T-cell (primary cell): ENCODE data around the gene VPS16. TPM values are rescaled to one million over a fixed set of nuclear protein-coding genes. Genes with fewer than 3 reads are reported as not detected.
"Not testable (repeated sequence)": the region's sequence is repeated elsewhere in the genome, so short reads cannot be mapped to it uniquely, and the experiment has no call there.

ENCODE experiments used
- ATAC-seq, 4 experiments: fragments of 200-7000 bp in 3 of 4; fragments of 150-1000 bp in 1 of 4; cut with Tn5 transposase; replicated peaks in 1 of 4; 1 replicate in 3 of 4; 2 replicates in 1 of 4; pipeline ENCODE4 v1.10.0; 2021; ENCODE audit warnings: moderate library complexity in 3 of 4, mild to moderate bottlenecking in 2 of 4, moderate number of reproducible peaks in 1 of 4
- CTCF ChIA-PET, 2 donors: fragments of 300-600 bp; sonication (Branson Sonifier 250); formaldehyde crosslinking; loops; one replicate each; lab custom pipeline; 2022; ENCODE audit warnings: antibody characterized with exemption in 2 of 2; lab: Charles Lee
- POLR2A ChIA-PET, 2 donors: fragments of 300-600 bp; sonication (Branson Sonifier 250); formaldehyde crosslinking; loops; one replicate each; lab custom pipeline; 2022; ENCODE audit warnings: antibody characterized with exemption in 2 of 2; lab: Charles Lee
- DNase-seq, 35 experiments: peaks; one replicate each; pipeline versions ENCODE4 v3.0.0 to v3.0.0-alpha.2; 2013 to 2023
- H3K27ac ChIP-seq: one replicate; pipeline ENCODE4 v1.5.1; 2013; ENCODE audit warnings: low read length
- H3K27me3 ChIP-seq, 2 experiments: replicated peaks in 1 of 2; 1 replicate in 1 of 2; 2 replicates in 1 of 2; pipeline versions ENCODE4 v1.6.1 to v1.7.0; 2013; ENCODE audit warnings: low read length in 1 of 2, mixed read lengths in 1 of 2; ENCODE audit not compliant: control insufficient read depth in 2 of 2, insufficient read depth in 2 of 2; ENCODE audit errors: extremely low read depth in 1 of 2
- H3K36me3 ChIP-seq, 2 donors: 1 replicate in 1 of 2; 2 replicates in 1 of 2; pipeline versions ENCODE4 v1.6.1 to v1.7.0; 2013; ENCODE audit warnings: low read length in 1 of 2; ENCODE audit not compliant: control insufficient read depth in 2 of 2, insufficient read depth in 1 of 2; ENCODE audit errors: extremely low read depth in 1 of 2
- H3K4me1 ChIP-seq, 2 experiments: 1 replicate in 1 of 2; 2 replicates in 1 of 2; pipeline versions ENCODE4 v1.6.1 to v1.7.0; 2013; ENCODE audit warnings: low read length in 2 of 2, mixed read lengths in 1 of 2; ENCODE audit not compliant: insufficient read depth in 2 of 2, control insufficient read depth in 1 of 2; ENCODE audit errors: extremely low read depth in 1 of 2
- H3K4me3 ChIP-seq, 2 donors: 1 replicate in 1 of 2; 2 replicates in 1 of 2; pipeline versions ENCODE4 v1.5.1 to v1.7.0; 2013; ENCODE audit warnings: mild to moderate bottlenecking in 2 of 2, low read length in 1 of 2, moderate library complexity in 1 of 2; ENCODE audit not compliant: control insufficient read depth in 1 of 2; ENCODE audit errors: extremely low read depth in 1 of 2
- H3K9me3 ChIP-seq: 2 replicates; pipeline ENCODE4 v1.7.0; 2013
- H3K27ac Mint-ChIP-seq, 2 donors: one replicate each; pipeline ENCODE4 v1.8.0; 2020 to 2021; ENCODE audit warnings: mild to moderate bottlenecking in 2 of 2, mixed read lengths in 2 of 2
- H3K27me3 Mint-ChIP-seq, 2 donors: one replicate each; pipeline ENCODE4 v1.8.0; 2021 to 2022; ENCODE audit warnings: mixed read lengths in 2 of 2
- H3K36me3 Mint-ChIP-seq: one replicate; pipeline ENCODE4 v1.8.0; 2021; ENCODE audit warnings: mixed read lengths
- H3K4me1 Mint-ChIP-seq, 3 donors: one replicate each; pipeline ENCODE4 v1.8.0; 2020 to 2022; ENCODE audit warnings: mixed read lengths in 3 of 3, mild to moderate bottlenecking in 1 of 3
- H3K4me3 Mint-ChIP-seq, 3 donors: one replicate each; pipeline ENCODE4 v1.8.0; 2020 to 2022; ENCODE audit warnings: mild to moderate bottlenecking in 3 of 3, mixed read lengths in 3 of 3, moderate library complexity in 3 of 3
- H3K9me3 Mint-ChIP-seq, 3 donors: one replicate each; pipeline ENCODE4 v1.8.0; 2020 to 2022; ENCODE audit warnings: mixed read lengths in 3 of 3
- WGBS: methylation state at CpG from one replicate; pipeline ENCODE4 v1.1.5; 2013; ENCODE audit warnings: missing lambda C conversion rate; ENCODE audit not compliant: insufficient coverage; 5-methylcytosine and 5-hydroxymethylcytosine counted together
- total RNA-seq, 35 experiments: library from RNA in 6 of 35; stranded (reverse) in 6 of 35; fragments of 120-200 nt in 1 of 35; gene quantifications; one replicate each; pipeline versions ENCODE4 v1.2.1 to v1.2.4 and lab custom pipeline; 2013 to 2026

VPS16 gene
- total RNA-seq, 5 donors from 2014 or later (not counting 1 experiment from before 2014, with no cell fraction given) = 44.5 to 72.2 (median 68.2) TPM

DNA sequence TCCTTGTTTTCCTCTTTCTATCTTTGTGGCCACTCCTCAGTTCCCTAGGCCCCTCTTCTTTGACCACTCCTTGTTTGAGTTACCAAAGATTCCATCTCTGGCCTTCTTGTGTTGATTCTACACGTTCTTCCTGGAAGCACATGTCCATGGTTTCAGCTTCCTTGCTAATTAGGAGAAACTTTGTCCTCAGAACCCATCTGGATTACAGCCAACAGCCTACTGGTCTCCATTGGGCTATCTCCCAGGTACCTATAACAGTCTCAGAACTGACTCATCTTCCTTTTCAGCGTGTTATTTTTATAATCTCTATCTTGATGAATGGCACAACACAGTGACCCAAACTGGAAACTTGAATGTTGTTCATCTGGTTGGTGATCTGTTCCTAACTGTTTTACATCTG is 50.2 kb downstream of the VPS16 start:
- Histone ChIP-seq H3K9me3 (no peaks in the 10 kb centered on the region), H3K27me3 (no peaks in the 10 kb centered on the region), H3K27ac (no peak overlapping the region), H3K4me1 (peaks cover 4 to 6% of the 10 kb centered on the region in 2 experiments), H3K36me3 (no peaks in the 10 kb centered on the region), H3K4me3 (no peak overlapping the region)
- POLR2A ChIA-PET = no interaction called here
- H3K4me3 Mint-ChIP-seq = no peak overlapping the region
- CTCF ChIA-PET = no interaction called here
- ATAC-seq = no peak
- H3K9me3 Mint-ChIP-seq = peaks cover 0 to 3% (median 0%) of the 10 kb centered on the region in 3 donors
- H3K27me3 Mint-ChIP-seq = no peaks in the 10 kb centered on the region
- DNase-seq = no peak
- no peak overlapping the region for H3K27ac Mint-ChIP-seq
- 83% methylated on average over 1 of the region's 2 CpGs for WGBS
- peaks cover 19% of the 10 kb centered on the region for H3K36me3 Mint-ChIP-seq
- peaks cover 60 to 68% (median 63%) of the 10 kb centered on the region in 3 donors for H3K4me1 Mint-ChIP-seq

DNA sequence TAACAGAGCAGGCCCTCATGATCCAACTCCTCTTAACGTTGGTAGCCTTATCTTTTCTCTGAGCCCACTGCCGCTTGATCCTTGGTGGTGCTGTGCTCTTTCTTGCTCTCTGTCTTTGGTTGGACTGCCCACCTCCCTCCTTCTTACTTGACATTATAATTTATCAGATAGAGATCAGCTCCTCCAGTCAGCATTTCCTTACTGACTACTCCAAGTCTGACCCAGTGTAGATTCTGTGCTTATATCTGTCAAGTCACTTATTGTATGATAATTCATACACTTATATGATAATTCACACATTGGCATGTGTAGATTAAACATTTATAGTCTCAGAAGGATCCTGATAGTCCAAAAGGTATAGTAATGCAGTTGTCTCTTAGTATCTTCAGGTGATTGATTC is 50.8 kb downstream of the VPS16 start:
- H3K9me3 Mint-ChIP-seq = peaks cover 0 to 3% (median 0%) of the 10 kb centered on the region in 3 donors
- no peak overlapping the region for H3K27ac ChIP-seq
- H3K4me3 ChIP-seq = no peak overlapping the region
- H3K4me3 Mint-ChIP-seq = no peak overlapping the region
- 92% methylated on average over 2 of the region's 2 CpGs for WGBS
- ATAC-seq = no peak
- H3K36me3 Mint-ChIP-seq = peaks cover 20% of the 10 kb centered on the region
- H3K27me3 Mint-ChIP-seq = no peaks in the 10 kb centered on the region
- POLR2A ChIA-PET = no interaction called here
- peaks cover 4 to 6% of the 10 kb centered on the region in 2 experiments for H3K4me1 ChIP-seq
- H3K27me3 ChIP-seq = no peaks in the 10 kb centered on the region
- H3K4me1 Mint-ChIP-seq = peaks cover 57 to 62% (median 61%) of the 10 kb centered on the region in 3 donors
- no peak overlapping the region for H3K27ac Mint-ChIP-seq
- no peak for DNase-seq
- CTCF ChIA-PET = interaction anchor here in 1 of 2 donors (0.6 kb wide), 1 partner anchor 1239 kb away, joined by 3 read pairs; no protein-coding TSS in a partner anchor
- no peaks in the 10 kb centered on the region for H3K9me3 ChIP-seq
- H3K36me3 ChIP-seq = no peaks in the 10 kb centered on the region

DNA sequence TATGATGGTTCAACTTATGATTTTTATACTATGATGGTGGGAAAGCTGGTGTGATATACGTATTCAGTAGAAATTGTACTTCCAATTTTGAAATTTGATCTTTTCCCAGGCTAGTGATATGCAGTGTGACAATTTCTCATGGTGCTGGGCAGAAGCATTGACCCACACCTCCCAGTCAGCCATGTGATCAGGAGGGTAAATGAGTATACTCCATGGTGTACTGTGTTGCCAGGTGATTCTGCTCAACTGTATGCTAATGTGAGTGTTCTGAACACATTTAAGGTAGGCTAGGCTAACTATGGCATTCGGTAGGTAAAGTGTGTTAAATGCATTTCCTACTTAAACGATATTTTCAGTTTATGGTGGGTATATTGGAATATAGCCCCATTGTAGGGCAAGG is 51.8 kb downstream of the VPS16 start:
- WGBS = 100% methylated on average over 2 of the region's 3 CpGs
- no peak overlapping the region for H3K4me3 ChIP-seq
- H3K27ac Mint-ChIP-seq = no peak overlapping the region
- no peaks in the 10 kb centered on the region for H3K9me3 ChIP-seq
- H3K27ac ChIP-seq = no peak overlapping the region
- no peak for ATAC-seq
- no peak for DNase-seq
- no peaks in the 10 kb centered on the region for H3K36me3 ChIP-seq
- POLR2A ChIA-PET = no interaction called here
- H3K36me3 Mint-ChIP-seq = peaks cover 27% of the 10 kb centered on the region
- peaks cover 4 to 6% of the 10 kb centered on the region in 2 experiments for H3K4me1 ChIP-seq
- CTCF ChIA-PET = interaction anchor here in 1 of 2 donors (0.6 kb wide), 1 partner anchor 17 kb away, joined by 3 read pairs; no protein-coding TSS in a partner anchor
- no peak overlapping the region for H3K4me3 Mint-ChIP-seq
- peaks cover 0 to 3% (median 0%) of the 10 kb centered on the region in 3 donors for H3K9me3 Mint-ChIP-seq
- no peaks in the 10 kb centered on the region for H3K27me3 ChIP-seq
- H3K27me3 Mint-ChIP-seq = no peaks in the 10 kb centered on the region
- peaks cover 60 to 64% (median 61%) of the 10 kb centered on the region in 3 donors for H3K4me1 Mint-ChIP-seq

DNA sequence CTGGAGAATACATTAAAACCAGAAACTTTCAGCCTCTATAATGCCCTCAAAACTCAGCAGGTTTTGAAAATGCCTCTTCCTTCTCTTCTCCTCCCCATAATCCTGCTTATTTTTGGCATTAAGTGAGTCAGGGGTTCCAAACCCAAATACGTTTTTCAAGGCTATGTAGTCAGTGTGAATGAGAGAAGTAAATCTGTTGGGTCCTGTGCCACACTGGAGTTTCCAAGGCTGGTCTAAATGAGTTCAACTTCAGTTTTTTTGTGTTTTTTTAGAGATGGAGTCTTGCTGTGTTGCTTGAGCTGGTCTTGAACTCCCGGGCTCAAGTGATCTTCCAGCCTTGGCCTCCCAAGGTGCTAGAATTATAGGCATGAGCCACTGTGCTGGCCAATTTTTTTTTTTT is 53.7 kb downstream of the VPS16 start:
- CTCF ChIA-PET = no interaction called here
- Mint-ChIP-seq H3K4me3 (no peak overlapping the region), H3K36me3 (peaks cover 27% of the 10 kb centered on the region), H3K4me1 (peaks cover 49 to 58% (median 50%) of the 10 kb centered on the region in 3 donors), H3K9me3 (peaks cover 0 to 3% (median 0%) of the 10 kb centered on the region in 3 donors), H3K27ac (no peak overlapping the region), H3K27me3 (no peaks in the 10 kb centered on the region)
- DNase-seq = no peak
- H3K27me3 ChIP-seq = no peaks in the 10 kb centered on the region
- no CpG with 5 or more reads among the region's 2 CpGs for WGBS
- ATAC-seq = no peak
- no peaks in the 10 kb centered on the region for H3K36me3 ChIP-seq
- no peak overlapping the region for H3K27ac ChIP-seq
- peaks cover 3 to 6% of the 10 kb centered on the region in 2 experiments for H3K4me1 ChIP-seq
- H3K9me3 ChIP-seq = no peaks in the 10 kb centered on the region
- POLR2A ChIA-PET = interaction anchor here in 1 of 2 donors (0.5 kb wide), 1 partner anchor 83 kb away, joined by 6 read pairs; no protein-coding TSS in a partner anchor
- no peak overlapping the region for H3K4me3 ChIP-seq

DNA sequence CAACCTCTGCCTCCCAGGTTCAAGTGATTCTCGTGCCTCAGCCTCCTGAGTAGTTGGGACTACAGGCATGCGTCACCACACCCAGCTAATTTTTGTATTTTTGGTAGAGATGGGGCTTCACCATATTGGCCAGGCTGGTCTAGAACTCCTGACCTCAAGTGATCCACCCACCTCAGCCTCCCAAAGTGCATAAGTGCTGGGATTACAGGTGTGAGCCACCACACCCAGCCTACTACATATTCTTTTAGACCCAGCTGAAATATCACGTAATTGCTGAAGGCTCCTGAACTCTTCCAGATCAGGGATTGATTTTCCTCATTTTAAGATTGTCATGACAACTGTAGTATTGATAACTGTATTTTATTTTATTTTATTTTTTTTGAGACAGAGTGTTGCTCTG is 54.6 kb downstream of the VPS16 start:
- peaks cover 27% of the 10 kb centered on the region for H3K36me3 Mint-ChIP-seq
- POLR2A ChIA-PET = not testable (repeated sequence)

DNA sequence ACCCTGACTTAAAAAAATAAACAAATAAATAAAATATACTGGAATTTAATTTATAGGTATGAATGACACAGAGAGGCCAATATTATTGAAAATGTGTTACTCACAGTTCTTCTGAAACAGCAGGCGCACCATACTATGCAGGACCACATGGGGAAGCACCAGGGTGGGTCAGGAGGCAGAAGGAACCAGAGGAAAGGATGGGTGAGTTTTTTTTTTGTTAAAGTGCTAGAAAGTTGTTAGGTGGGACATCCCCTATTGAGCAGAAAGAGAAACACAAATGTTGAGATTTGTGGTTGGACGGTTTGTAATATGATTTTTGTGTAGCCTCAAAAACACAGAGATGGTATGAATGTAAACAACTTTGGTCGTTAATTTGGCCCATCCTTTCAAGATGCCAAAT is 58.7 kb downstream of the VPS16 start:
- no CpG with 5 or more reads among the region's 3 CpGs for WGBS
- Histone ChIP-seq H3K27me3 (no peaks in the 10 kb centered on the region), H3K27ac (no peak overlapping the region), H3K36me3 (no peaks in the 10 kb centered on the region), H3K9me3 (no peaks in the 10 kb centered on the region), H3K4me1 (peaks cover 18 to 23% of the 10 kb centered on the region in 2 experiments), H3K4me3 (no peak overlapping the region)
- Mint-ChIP-seq H3K36me3 (peaks cover 17% of the 10 kb centered on the region), H3K27me3 (no peaks in the 10 kb centered on the region), H3K4me3 (peak overlapping the region in 1 of 3 donors; percentile 76), H3K4me1 (peaks cover 53 to 62% (median 60%) of the 10 kb centered on the region in 3 donors), H3K27ac (no peak overlapping the region), H3K9me3 (peaks cover 0 to 1% (median 0%) of the 10 kb centered on the region in 3 donors)
- POLR2A ChIA-PET = no interaction called here
- ATAC-seq (no peak), DNase-seq (no peak)
- CTCF ChIA-PET = no interaction called here

More for the DNA sequence above, 54.6 kb downstream of the VPS16 start:
- H3K4me1 Mint-ChIP-seq = peaks cover 50 to 58% (median 51%) of the 10 kb centered on the region in 3 donors
- H3K4me3 Mint-ChIP-seq, H3K9me3 Mint-ChIP-seq, ATAC-seq, H3K36me3 ChIP-seq, H3K9me3 ChIP-seq, H3K27ac ChIP-seq, CTCF ChIA-PET, H3K27me3 Mint-ChIP-seq, H3K27me3 ChIP-seq, H3K4me3 ChIP-seq, DNase-seq, H3K27ac Mint-ChIP-seq: not testable (repeated sequence)
- WGBS = no CpG with 5 or more reads among the region's 3 CpGs
- peaks cover 10 to 12% of the 10 kb centered on the region in 2 experiments for H3K4me1 ChIP-seq
